Neutrophil (primary cell): ENCODE data around the gene MYO15A.

Experiments
- H3K27ac ChIP-seq: fragments of 200-600 bp; sonication (generic); 2 replicates; pipeline ENCODE4 v1.5.1; 2016; ENCODE audit warnings: mild to moderate bottlenecking, moderate library complexity
- H3K27me3 ChIP-seq: fragments of 200-600 bp; sonication (generic); 2 replicates; pipeline ENCODE4 v1.6.0; 2016; ENCODE audit warnings: mild to moderate bottlenecking
- H3K36me3 ChIP-seq: fragments of 200-600 bp; sonication (generic); 2 replicates; pipeline ENCODE4 v1.5.1; 2017
- H3K4me1 ChIP-seq, 2 experiments: fragments of 200-600 bp in 1 of 2; sonication (generic) in 1 of 2; 1 replicate in 1 of 2; 2 replicates in 1 of 2; pipeline versions ENCODE4 v1.5.1 to v1.6.1; 2013 to 2016; ENCODE audit warnings: low read depth in 1 of 2, low read length in 1 of 2, mild to moderate bottlenecking in 1 of 2, moderate library complexity in 1 of 2; ENCODE audit not compliant: control insufficient read depth in 1 of 2, insufficient read depth in 1 of 2
- H3K4me3 ChIP-seq, 2 experiments: fragments of 200-600 bp in 1 of 2; sonication (generic) in 1 of 2; 1 replicate in 1 of 2; 2 replicates in 1 of 2; pipeline ENCODE4 v1.5.1; 2013 to 2016; ENCODE audit warnings: low read depth in 1 of 2, low read length in 1 of 2, mild to moderate bottlenecking in 1 of 2, moderate library complexity in 1 of 2
- H3K9me3 ChIP-seq: fragments of 200-600 bp; sonication (generic); 2 replicates; pipeline ENCODE4 v1.5.1; 2016
- TF ChIP-seq, protein P1 (sequence below): fragments of 200-600 bp; sonication (generic); IDR thresholded peaks from 2 replicates; pipeline ENCODE4 v1.5.1; 2016; ENCODE audit warnings: antibody characterized with exemption

MYO15A gene

DNA sequence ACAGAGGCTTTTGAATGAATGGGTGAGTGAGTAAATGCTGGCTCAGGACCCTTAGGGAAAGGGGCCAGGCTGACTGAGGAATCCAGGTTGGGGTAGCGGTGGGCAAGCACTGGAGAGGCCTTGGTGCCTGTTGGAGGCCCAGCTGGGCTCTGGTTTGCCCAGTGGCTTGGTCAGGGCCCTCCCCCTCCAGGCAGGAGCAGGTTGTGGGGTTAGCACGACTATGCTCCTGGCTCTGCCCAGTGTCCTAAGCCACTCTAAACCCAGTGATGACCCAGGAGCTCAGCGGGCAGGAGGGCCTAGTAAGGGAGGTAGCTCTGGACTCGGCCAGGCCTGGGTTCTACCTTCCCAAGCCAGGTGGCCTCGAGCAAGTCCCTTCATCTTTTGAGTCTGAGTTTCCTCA lies 7.5 kb downstream of the MYO15A start:
- H3K9me3 ChIP-seq, result no peaks in the 10 kb centered on the region
- H3K4me1 ChIP-seq, result no peaks in the 10 kb centered on the region
- no peaks in the 10 kb centered on the region for H3K27me3 ChIP-seq
- no peak overlapping the region for H3K4me3 ChIP-seq
- no peak overlapping the region for H3K27ac ChIP-seq
- H3K36me3 ChIP-seq, result no peaks in the 10 kb centered on the region
- TF ChIP-seq, protein P1, sequence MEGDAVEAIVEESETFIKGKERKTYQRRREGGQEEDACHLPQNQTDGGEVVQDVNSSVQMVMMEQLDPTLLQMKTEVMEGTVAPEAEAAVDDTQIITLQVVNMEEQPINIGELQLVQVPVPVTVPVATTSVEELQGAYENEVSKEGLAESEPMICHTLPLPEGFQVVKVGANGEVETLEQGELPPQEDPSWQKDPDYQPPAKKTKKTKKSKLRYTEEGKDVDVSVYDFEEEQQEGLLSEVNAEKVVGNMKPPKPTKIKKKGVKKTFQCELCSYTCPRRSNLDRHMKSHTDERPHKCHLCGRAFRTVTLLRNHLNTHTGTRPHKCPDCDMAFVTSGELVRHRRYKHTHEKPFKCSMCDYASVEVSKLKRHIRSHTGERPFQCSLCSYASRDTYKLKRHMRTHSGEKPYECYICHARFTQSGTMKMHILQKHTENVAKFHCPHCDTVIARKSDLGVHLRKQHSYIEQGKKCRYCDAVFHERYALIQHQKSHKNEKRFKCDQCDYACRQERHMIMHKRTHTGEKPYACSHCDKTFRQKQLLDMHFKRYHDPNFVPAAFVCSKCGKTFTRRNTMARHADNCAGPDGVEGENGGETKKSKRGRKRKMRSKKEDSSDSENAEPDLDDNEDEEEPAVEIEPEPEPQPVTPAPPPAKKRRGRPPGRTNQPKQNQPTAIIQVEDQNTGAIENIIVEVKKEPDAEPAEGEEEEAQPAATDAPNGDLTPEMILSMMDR, result no peak

DNA sequence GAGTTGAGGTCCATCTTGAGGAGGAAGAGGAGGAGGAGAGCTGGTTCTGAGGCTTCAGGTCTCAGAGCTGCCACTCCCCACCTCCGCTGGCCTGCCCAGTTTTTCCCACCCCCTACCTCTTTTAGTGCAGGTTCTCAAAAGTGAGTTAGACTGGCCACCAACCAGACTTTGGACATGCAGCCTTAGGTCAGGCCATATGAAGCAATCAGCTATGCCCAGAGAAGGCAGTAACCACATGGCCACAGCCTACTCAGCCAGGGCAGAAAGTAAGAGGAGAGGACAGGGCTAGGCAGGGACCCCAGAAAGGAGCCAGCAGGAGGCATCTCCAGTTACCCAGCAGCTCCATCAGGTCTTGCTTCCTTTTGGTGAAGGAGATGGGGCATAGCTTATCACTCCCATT lies 9.0 kb downstream of the MYO15A start:
- no peaks in the 10 kb centered on the region for H3K36me3 ChIP-seq
- no peaks in the 10 kb centered on the region for H3K4me1 ChIP-seq
- H3K4me3 ChIP-seq, result no peak overlapping the region
- no peak overlapping the region for H3K27ac ChIP-seq
- TF ChIP-seq, protein P1, result no peak
- no peaks in the 10 kb centered on the region for H3K9me3 ChIP-seq
- H3K27me3 ChIP-seq, result no peaks in the 10 kb centered on the region

DNA sequence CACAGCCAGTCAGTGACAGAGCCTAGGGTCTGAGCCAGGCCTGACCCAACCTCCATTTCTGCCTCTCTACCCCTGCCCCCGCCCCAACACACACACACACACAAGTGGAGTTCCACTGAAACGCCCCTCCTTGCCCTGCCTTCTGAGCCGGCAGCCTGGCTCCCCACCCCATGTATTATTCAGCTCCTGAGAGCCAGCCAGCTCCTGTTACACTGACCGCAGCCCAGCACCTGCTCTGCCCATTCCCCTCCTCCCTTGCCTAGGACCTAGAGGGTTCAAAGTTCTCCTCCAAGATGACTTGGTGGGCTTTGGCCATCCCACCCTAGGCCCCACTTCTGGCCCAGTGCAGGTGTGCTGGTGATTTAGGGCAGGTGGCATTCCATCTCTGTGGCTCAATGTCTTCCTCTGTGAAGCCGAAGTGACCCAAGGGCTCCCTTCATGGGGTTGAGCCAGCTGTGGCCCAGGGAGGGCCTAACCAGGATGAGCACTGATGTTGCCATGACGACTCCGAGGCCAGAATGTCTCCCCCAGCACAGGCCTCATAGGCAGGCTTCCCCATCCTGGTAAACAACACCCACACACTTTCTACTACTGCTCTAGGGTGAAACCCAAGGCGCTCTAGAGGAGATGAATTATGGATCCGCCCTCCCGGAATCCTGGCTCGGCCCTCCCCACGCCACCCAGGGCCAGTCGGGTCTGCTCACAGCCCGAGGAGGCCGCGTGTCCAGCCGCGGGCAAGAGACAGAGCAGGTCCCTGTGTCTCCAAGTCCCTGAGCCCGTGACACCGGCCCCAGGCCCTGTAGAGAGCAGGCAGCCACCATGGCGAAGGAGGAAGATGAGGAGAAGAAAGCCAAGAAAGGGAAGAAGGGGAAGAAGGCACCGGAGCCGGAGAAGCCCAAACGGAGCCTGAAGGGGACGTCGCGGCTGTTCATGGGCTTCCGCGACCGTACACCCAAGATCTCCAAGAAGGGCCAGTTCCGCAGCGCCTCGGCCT lies 9.7 kb downstream of the MYO15A start:
- no peaks in the 10 kb centered on the region for H3K27me3 ChIP-seq
- H3K4me3 ChIP-seq, result no peak overlapping the region
- no peaks in the 10 kb centered on the region for H3K4me1 ChIP-seq
- H3K27ac ChIP-seq, result no peak overlapping the region
- TF ChIP-seq, protein P1, result no peak
- H3K36me3 ChIP-seq, result no peaks in the 10 kb centered on the region
- H3K9me3 ChIP-seq, result no peaks in the 10 kb centered on the region

DNA sequence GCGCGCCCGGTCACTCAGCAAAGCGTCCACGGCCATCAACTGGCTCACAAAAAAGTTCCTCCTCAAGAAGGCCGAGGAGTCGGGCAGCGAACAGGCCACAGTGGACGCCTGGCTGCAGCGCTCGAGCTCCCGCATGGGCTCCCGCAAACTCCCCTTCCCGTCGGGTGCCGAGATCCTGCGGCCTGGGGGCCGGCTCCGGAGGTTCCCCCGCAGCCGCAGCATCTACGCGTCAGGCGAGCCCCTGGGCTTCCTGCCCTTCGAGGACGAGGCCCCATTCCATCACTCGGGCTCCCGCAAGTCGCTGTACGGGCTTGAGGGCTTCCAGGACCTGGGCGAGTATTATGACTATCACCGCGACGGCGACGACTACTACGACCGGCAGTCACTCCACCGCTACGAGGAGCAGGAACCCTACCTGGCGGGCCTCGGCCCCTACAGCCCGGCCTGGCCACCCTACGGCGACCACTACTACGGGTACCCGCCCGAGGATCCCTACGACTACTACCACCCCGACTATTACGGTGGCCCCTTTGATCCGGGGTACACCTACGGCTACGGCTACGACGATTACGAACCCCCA lies 10.7 kb downstream of the MYO15A start:
- H3K27ac ChIP-seq, result no peak overlapping the region
- no peak overlapping the region for H3K4me3 ChIP-seq
- H3K36me3 ChIP-seq, result no peaks in the 10 kb centered on the region
- TF ChIP-seq, protein P1, result no peak
- no peaks in the 10 kb centered on the region for H3K4me1 ChIP-seq
- no peaks in the 10 kb centered on the region for H3K27me3 ChIP-seq
- H3K9me3 ChIP-seq, result no peaks in the 10 kb centered on the region

DNA sequence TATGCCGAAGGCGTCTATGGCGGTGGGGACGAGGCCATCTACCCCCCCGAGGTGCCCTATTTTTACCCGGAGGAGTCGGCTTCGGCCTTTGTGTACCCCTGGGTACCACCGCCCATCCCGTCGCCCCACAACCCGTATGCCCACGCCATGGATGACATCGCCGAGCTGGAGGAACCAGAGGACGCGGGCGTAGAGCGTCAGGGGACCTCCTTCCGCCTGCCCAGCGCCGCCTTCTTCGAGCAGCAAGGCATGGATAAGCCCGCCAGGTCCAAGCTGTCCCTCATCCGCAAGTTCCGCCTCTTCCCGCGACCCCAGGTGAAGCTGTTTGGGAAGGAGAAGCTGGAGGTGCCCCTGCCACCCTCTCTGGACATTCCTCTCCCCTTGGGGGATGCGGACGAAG lies 11.4 kb downstream of the MYO15A start:
- H3K27me3 ChIP-seq, result no peaks in the 10 kb centered on the region
- no peak overlapping the region for H3K4me3 ChIP-seq
- H3K36me3 ChIP-seq, result no peaks in the 10 kb centered on the region
- H3K4me1 ChIP-seq, result no peaks in the 10 kb centered on the region
- TF ChIP-seq, protein P1, result no peak
- H3K27ac ChIP-seq, result no peak overlapping the region
- H3K9me3 ChIP-seq, result no peaks in the 10 kb centered on the region
